ENCODE data around the gene DSCAM. TPM values are rescaled to one million over a fixed set of nuclear protein-coding genes. Genes with fewer than 3 reads are reported as not detected.

DSCAM gene
- total RNA-seq, 1 experiment from 2014 or later = not detected

- DNase-seq (ENCODE audit: low spot score) = no peak
- in situ Hi-C loops (cut with HindIII; ENCODE audit: low sequenced_read_pairs) = no loop called here
Measured at GRCh38 chr21:40095477-40095876, 751.5 kb downstream of the DSCAM start.

- in situ Hi-C loops (cut with HindIII; ENCODE audit: low sequenced_read_pairs) = no loop called here
Measured at GRCh38 chr21:40080385-40080784, 766.6 kb downstream of the DSCAM start.

GRCh38 chr21:40074710-40075109 lies 772.2 kb downstream of the DSCAM start:
- in situ Hi-C loops (cut with HindIII; ENCODE audit: low sequenced_read_pairs) = no loop called here
- DNase-seq (ENCODE audit: low spot score) = no peak

More at GRCh38 chr21:40080385-40080784, 766.6 kb downstream of the DSCAM start:
- no peak for DNase-seq (ENCODE audit: low spot score)

- in situ Hi-C loops (cut with HindIII; ENCODE audit: low sequenced_read_pairs) = no loop called here
- DNase-seq (ENCODE audit: low spot score) = no peak
Measured at GRCh38 chr21:40074198-40074597, 772.8 kb downstream of the DSCAM start.

GRCh38 chr21:40073642-40074041 lies 773.3 kb downstream of the DSCAM start:
- DNase-seq (ENCODE audit: low spot score) = no peak
- in situ Hi-C loops (cut with HindIII; ENCODE audit: low sequenced_read_pairs) = no loop called here

GRCh38 chr21:40070871-40071270 lies 776.1 kb downstream of the DSCAM start:
- no peak for DNase-seq (ENCODE audit: low spot score)
- in situ Hi-C loops (cut with HindIII; ENCODE audit: low sequenced_read_pairs) = no loop called here

- DNase-seq (ENCODE audit: low spot score) = peak; percentile 33
- in situ Hi-C loops (cut with HindIII; ENCODE audit: low sequenced_read_pairs) = no loop called here
Measured at GRCh38 chr21:40067751-40068150, 779.2 kb downstream of the DSCAM start.

- in situ Hi-C loops (cut with HindIII; ENCODE audit: low sequenced_read_pairs) = no loop called here
- no peak for DNase-seq (ENCODE audit: low spot score)
Measured at GRCh38 chr21:40066221-40066620, 780.7 kb downstream of the DSCAM start.

- in situ Hi-C loops (cut with HindIII; ENCODE audit: low sequenced_read_pairs) = no loop called here
- no peak for DNase-seq (ENCODE audit: low spot score)
Measured at GRCh38 chr21:40060083-40060677, 786.8 kb downstream of the DSCAM start.

GRCh38 chr21:40057331-40057730 lies 789.6 kb downstream of the DSCAM start:
- no peak for DNase-seq (ENCODE audit: low spot score)
- in situ Hi-C loops (cut with HindIII; ENCODE audit: low sequenced_read_pairs) = no loop called here

GRCh38 chr21:40056031-40056430 lies 790.9 kb downstream of the DSCAM start:
- DNase-seq (ENCODE audit: low spot score) = no peak
- in situ Hi-C loops (cut with HindIII; ENCODE audit: low sequenced_read_pairs) = no loop called here

GRCh38 chr21:40054403-40054802 lies 792.6 kb downstream of the DSCAM start:
- in situ Hi-C loops (cut with HindIII; ENCODE audit: low sequenced_read_pairs) = no loop called here
- DNase-seq (ENCODE audit: low spot score) = no peak

GRCh38 chr21:40053007-40053406 lies 794.0 kb downstream of the DSCAM start:
- in situ Hi-C loops (cut with HindIII; ENCODE audit: low sequenced_read_pairs) = no loop called here
- peak; percentile 39 for DNase-seq (ENCODE audit: low spot score)

- in situ Hi-C loops (cut with HindIII; ENCODE audit: low sequenced_read_pairs) = no loop called here
Measured at GRCh38 chr21:40052276-40052675, 794.7 kb downstream of the DSCAM start.

GRCh38 chr21:40051801-40052200 lies 795.2 kb downstream of the DSCAM start:
- in situ Hi-C loops (cut with HindIII; ENCODE audit: low sequenced_read_pairs) = no loop called here
- DNase-seq (ENCODE audit: low spot score) = no peak

More at GRCh38 chr21:40052276-40052675, 794.7 kb downstream of the DSCAM start:
- DNase-seq (ENCODE audit: low spot score) = no peak

GRCh38 chr21:40049931-40050290 lies 797.0 kb downstream of the DSCAM start:
- in situ Hi-C loops (cut with HindIII; ENCODE audit: low sequenced_read_pairs) = no loop called here
- DNase-seq (ENCODE audit: low spot score) = no peak

GRCh38 chr21:40049031-40049930 lies 797.7 kb downstream of the DSCAM start:
- in situ Hi-C loops (cut with HindIII; ENCODE audit: low sequenced_read_pairs) = no loop called here
- DNase-seq (ENCODE audit: low spot score) = no peak

- in situ Hi-C loops (cut with HindIII; ENCODE audit: low sequenced_read_pairs) = no loop called here
- no peak for DNase-seq (ENCODE audit: low spot score)
Measured at GRCh38 chr21:40047993-40048730, 798.8 kb downstream of the DSCAM start.

- no peak for DNase-seq (ENCODE audit: low spot score)
- in situ Hi-C loops (cut with HindIII; ENCODE audit: low sequenced_read_pairs) = no loop called here
Measured at GRCh38 chr21:40047211-40047610, 799.7 kb downstream of the DSCAM start.

GRCh38 chr21:40043866-40044265 lies 803.1 kb downstream of the DSCAM start:
- no peak for DNase-seq (ENCODE audit: low spot score)
- in situ Hi-C loops (cut with HindIII; ENCODE audit: low sequenced_read_pairs) = no loop called here

All from G401 (cell line).